ENCODE results near the gene TAF11L9.
A peak's percentile ranks its signal among the peaks of the same experiment; 100 is the strongest.
"Not testable (repeated sequence)": the region's sequence is repeated elsewhere in the genome, so short reads cannot be mapped to it uniquely, and the experiment has no call there.

TAF11L9 gene

DNA sequence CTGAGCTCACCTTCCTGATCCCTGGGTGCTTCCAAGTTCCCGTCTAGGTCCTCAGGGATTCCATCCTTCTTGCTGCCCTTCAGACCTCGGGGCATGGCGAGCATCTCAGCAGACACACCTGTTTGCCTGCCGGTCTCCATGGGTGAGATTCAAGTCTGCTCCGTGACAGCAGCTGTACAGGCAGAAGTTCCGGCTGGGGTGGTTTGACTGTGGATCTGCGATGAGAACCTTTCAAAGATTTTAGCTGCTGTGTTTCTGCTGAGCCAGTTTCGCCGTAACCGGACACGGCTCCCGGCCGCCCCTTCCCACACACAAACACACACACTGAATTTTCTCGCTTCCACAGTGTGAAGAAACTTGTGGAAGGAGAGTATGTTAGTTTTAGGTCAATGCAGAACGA is at the start of gene TAF11L9:
Gene TAF11L9 (minus strand): TSS at position 140 of the 400 bp plus-strand sequence.
- H3K27ac ChIP-seq: not testable (repeated sequence)

DNA sequence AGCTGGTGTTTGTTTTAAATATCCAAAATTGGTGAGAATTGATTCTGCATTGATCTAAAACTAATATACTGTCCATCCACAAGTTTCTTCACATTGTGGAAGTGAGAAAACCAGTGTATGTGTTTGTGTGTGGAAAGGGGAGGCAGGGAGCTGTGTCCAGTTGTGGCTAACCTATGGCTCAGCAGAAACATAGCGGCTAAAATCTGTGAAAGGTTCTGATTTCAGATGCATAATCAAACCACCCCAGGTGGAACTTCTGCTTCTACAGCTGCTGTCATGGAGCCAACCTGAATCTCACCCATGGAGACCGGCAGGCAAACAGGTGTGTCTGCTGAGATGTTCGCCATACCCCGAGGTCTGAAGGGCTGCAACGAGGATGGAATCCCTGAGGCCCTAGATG is 40.0 kb upstream of the TAF11L9 start, which contains the start of gene TAF11L14:
Gene TAF11L14 (plus strand): TSS at position 301 of the 400 bp plus-strand sequence.
- TF ChIP-seq, protein P1, sequence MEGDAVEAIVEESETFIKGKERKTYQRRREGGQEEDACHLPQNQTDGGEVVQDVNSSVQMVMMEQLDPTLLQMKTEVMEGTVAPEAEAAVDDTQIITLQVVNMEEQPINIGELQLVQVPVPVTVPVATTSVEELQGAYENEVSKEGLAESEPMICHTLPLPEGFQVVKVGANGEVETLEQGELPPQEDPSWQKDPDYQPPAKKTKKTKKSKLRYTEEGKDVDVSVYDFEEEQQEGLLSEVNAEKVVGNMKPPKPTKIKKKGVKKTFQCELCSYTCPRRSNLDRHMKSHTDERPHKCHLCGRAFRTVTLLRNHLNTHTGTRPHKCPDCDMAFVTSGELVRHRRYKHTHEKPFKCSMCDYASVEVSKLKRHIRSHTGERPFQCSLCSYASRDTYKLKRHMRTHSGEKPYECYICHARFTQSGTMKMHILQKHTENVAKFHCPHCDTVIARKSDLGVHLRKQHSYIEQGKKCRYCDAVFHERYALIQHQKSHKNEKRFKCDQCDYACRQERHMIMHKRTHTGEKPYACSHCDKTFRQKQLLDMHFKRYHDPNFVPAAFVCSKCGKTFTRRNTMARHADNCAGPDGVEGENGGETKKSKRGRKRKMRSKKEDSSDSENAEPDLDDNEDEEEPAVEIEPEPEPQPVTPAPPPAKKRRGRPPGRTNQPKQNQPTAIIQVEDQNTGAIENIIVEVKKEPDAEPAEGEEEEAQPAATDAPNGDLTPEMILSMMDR (conservative IDR thresholded peaks at IDR 0.05): no peak
- no peak for TF ChIP-seq ZFX (IDR thresholded peaks at IDR 0.05)
- H3K27ac ChIP-seq: no peak within 1 kb of the TSS

GRCh38 chr5:17631788-17632187 is 37.6 kb upstream of the TAF11L9 start, which contains the start of gene TAF11L13:
Gene TAF11L13, plus strand, starts transcription at chr5:17632088.
- H3K27ac ChIP-seq: not testable (repeated sequence)

- H3K27ac ChIP-seq: no peak overlapping the region
- TF ChIP-seq, protein P1 (conservative IDR thresholded peaks at IDR 0.05): no peak
- no peak for TF ChIP-seq ZFX (IDR thresholded peaks at IDR 0.05)
These were observed 31.5 kb upstream of the TAF11L9 start for GRCh38 chr5:17625686-17626085.

- TF ChIP-seq ZFX (IDR thresholded peaks at IDR 0.05): no peak
- TF ChIP-seq, protein P1 (conservative IDR thresholded peaks at IDR 0.05): peak; percentile 67
- no peak overlapping the region for H3K27ac ChIP-seq
These were observed 26.4 kb upstream of the TAF11L9 start for GRCh38 chr5:17620627-17621026.

GRCh38 chr5:17619354-17619753 is 25.2 kb upstream of the TAF11L9 start:
- no peak for TF ChIP-seq ZFX (IDR thresholded peaks at IDR 0.05)
- TF ChIP-seq, protein P1 (conservative IDR thresholded peaks at IDR 0.05): no peak
- no peak overlapping the region for H3K27ac ChIP-seq

DNA sequence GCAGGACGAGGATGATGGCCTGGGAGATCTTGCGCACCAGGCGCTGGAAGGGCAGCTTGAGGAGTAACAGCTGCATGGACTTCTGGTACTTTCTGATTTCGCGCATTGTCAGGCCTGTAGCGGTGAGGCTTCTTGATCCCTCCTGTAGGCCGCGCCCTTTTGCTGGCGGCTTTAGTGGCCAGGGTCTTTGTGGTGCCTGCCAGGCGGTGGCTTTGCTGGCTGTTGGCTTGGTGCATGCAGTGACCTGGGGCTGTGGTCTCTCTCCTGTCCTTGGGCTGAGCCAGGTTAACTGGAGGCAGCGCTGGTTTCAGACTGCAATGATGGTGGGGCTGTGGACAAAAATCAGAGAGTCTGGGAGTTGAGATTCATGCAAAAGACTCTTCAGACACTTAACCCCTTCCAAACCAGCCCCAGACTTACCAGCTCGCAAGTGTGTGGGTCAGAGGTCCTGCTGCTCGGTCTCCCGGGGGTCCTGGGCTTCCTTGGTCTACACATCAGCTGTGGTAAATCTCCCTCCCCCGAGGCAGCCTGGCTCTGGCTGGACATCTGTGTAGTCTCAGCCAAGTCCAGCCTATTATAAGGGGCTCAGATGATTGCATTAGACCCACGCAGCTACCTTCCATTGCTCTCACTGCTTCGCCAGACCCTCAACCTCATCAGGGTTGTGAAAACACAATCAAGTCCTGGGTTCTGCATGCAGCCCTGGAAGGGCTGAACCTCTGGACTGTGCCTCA is 20.8 kb upstream of the TAF11L9 start:
- no peak overlapping the region for H3K27ac ChIP-seq
- TF ChIP-seq, protein P1 (conservative IDR thresholded peaks at IDR 0.05): no peak
- no peak for TF ChIP-seq ZFX (IDR thresholded peaks at IDR 0.05)

DNA sequence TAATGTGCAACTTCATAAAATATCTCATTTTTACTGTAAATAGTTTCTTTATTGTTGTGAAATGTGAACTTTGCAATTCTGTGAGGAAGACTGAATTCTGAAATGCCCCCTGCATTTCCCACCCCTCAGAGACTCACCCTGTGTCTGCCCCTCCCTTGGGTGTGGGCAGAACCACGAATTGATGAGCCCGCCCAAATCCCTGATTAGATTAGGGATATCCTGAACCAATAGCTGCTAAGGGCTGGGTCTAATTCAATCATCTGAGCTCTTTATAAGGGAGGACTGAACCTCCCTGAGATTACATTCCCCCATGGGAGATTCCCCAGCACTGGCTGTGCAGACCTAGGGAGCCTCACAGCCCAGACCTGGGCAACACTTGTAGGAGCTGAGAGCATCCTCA is 15.9 kb upstream of the TAF11L9 start, which contains the start of gene TAF11L12:
Gene TAF11L12 (plus strand): TSS at position 301 of the 400 bp plus-strand sequence.
- not testable (repeated sequence) for H3K27ac ChIP-seq

- H3K27ac ChIP-seq: not testable (repeated sequence)
These were observed 13.3 kb upstream of the TAF11L9 start for GRCh38 chr5:17607461-17607860.

Data from C4-2B (cell line).